Heart left ventricle (tissue), 16 donors: ENCODE data around the gene CCM2. TPM values are rescaled to one million over a fixed set of nuclear protein-coding genes. Genes with fewer than 3 reads are reported as not detected.

Experiments
- ATAC-seq, 4 donors: fragments of 200-7000 bp; cut with Tn5 transposase; one replicate each; pipeline ENCODE4 v1.9.1; 2020 to 2022; ENCODE audit warnings: moderate library complexity in 4 of 4, mild to moderate bottlenecking in 3 of 4, moderate number of reproducible peaks in 1 of 4
- DNase-seq, 5 donors: peaks; one replicate each; pipeline ENCODE4 v3.0.0-alpha.2; 2020
- H3K27ac ChIP-seq, 12 donors: fragments of 200-600 bp; sonication (generic) in 4 of 12; one replicate each; pipeline versions ENCODE4 v1.5.0 to v1.8.0; 2016 to 2022; ENCODE audit warnings: mild to moderate bottlenecking in 2 of 12
- H3K27me3 ChIP-seq, 9 donors: fragments of 200-600 bp; sonication (generic) in 2 of 9; one replicate each; pipeline versions ENCODE4 v1.5.1 to v1.8.0; 2016 to 2022; ENCODE audit warnings: mild to moderate bottlenecking in 3 of 9
- H3K36me3 ChIP-seq, 9 donors: fragments of 200-600 bp; sonication (generic) in 2 of 9; one replicate each; pipeline versions ENCODE4 v1.5.0 to v1.8.0; 2018 to 2022; ENCODE audit warnings: mild to moderate bottlenecking in 2 of 9
- H3K4me1 ChIP-seq, 12 donors: fragments of 200-600 bp; sonication (generic) in 4 of 12; one replicate each; pipeline versions ENCODE4 v1.5.0 to v1.8.0; 2016 to 2022; ENCODE audit warnings: mild to moderate bottlenecking in 3 of 12
- H3K4me3 ChIP-seq, 12 donors: fragments of 200-600 bp; sonication (generic) in 4 of 12; one replicate each; pipeline versions ENCODE4 v1.5.0 to v1.8.0; 2017 to 2022; ENCODE audit warnings: mild to moderate bottlenecking in 9 of 12, moderate library complexity in 4 of 12
- H3K9me3 ChIP-seq, 12 donors: fragments of 200-600 bp; sonication (generic) in 4 of 12; one replicate each; pipeline versions ENCODE4 v1.5.0 to v1.8.0; 2016 to 2022; ENCODE audit warnings: mild to moderate bottlenecking in 1 of 12
- CTCF ChIP-seq, 12 donors: fragments of 200-600 bp; sonication (generic) in 4 of 12; IDR thresholded peaks; one replicate each; pipeline versions ENCODE4 v1.5.0 to v1.8.0; 2018 to 2022; ENCODE audit warnings: antibody characterized with exemption in 12 of 12, mild to moderate bottlenecking in 5 of 12
- POLR2A ChIP-seq, 2 donors: fragments of 450-650 bp; IDR thresholded peaks; one replicate each; pipeline ENCODE4 v1.6.1; 2017; ENCODE audit warnings: antibody characterized with exemption in 2 of 2, mild to moderate bottlenecking in 2 of 2, moderate library complexity in 2 of 2
- WGBS, 4 donors: extraction: QIAGEN DNeasy Blood & Tissue Kit in 2 of 4; methylation state at CpG; one replicate each; pipeline versions ENCODE4 v1.1.5 to v1.1.7; 2013 to 2018; 5-methylcytosine and 5-hydroxymethylcytosine counted together
- intact Hi-C, 10 donors: fragments of 100-400 bp; cut with DNase I; formaldehyde crosslinking; loops; one replicate each; pipeline versions ENCODE4 v1.11.1 to v1.14.2; 2022
- polyA plus RNA-seq, 2 donors: library from polyadenylated mRNA; stranded (reverse); fragments of 200-250 nt; gene quantifications; one replicate each; pipeline ENCODE4 v1.2.3, GENCODE V29; 2013
- total RNA-seq, 9 donors: library from RNA; depleted of rRNA in 2 of 9; stranded (reverse); fragments of >200 nt in 2 of 9; fragmentation: NEBNext Ultra II Directional in 3 of 9; extraction: Animal tissue kit (Norgen Biotek cat#: 25700) in 3 of 9; gene quantifications; one replicate each; pipeline versions ENCODE4 v1.1.0 to v1.2.4, GENCODE V29; 2016 to 2023
- donor health status: ischemic (EF 13 %, LVEDD 7.1; RV severe dilation, severe dysfunction).
- donor health status: healthy with polysubstance abuse.
- donor health status: DM: no; HTN: yes; CAD: no.
- donor health status: DM: no; HTN: no; CAD: no.
- donor health status: ischemic (EF 25% LVEDD 6.9; RV normal size, moderate dysfunction).
- donor health status: ischemic (EF 25% LVEDD 5.7; RV mildly dilated, moderate dysfunction).
- donor health status: healthy.
- donor health status: DM: yes; HTN: yes; CAD: no.
- donor health status: ischemic (EF 35%, LVEDD 5.7; RV mildly dilated, moderate dysfunction).
- donor health status: nonischemic (EF 11% LVEDD 7.7; RV severe dilation, severe dysfunction).
- donor health status: DM: yes; HTN: yes; CAD: no.
- donor health status: PGD.
- donor health status: ischemic (EF 29% LVEDD 5.4; RV normal size, mild dysfunction).
- donor health status: nonischemic (EF 23%, LVEDD 6.1; RV moderate dilation, normal function).

The CCM2 gene
- total and polyA plus RNA-seq, 11 donors, result 24.7 to 68.2 (median 35.3) TPM

DNA sequence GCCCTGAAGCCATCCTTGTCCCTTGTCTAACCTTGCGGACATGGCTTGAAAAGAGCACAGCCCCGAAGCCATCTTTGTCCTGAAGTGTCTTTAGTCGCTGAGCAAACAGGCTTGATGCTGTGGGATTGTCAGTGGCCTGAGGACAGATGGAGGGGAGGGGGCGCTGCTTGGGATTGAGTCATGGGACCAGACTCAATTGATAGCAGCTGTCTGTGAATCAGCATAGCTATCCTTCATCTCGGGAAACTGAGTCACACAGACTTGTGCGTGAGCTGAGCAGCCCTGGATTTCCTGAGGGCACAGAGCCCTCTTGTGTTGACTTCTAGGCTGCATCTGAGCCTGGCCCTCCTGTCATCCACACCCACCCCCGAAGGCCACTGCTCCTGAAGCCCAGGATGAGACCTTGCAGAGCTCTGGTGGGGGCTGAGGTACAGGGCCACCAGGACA lies 35.6 kb upstream of the CCM2 start:
- Histone ChIP-seq H3K4me3 (no peak overlapping the region), H3K4me1 (peaks cover 0 to 15% (median 11%) of the 10 kb centered on the region in 12 donors), H3K36me3 (peaks cover 0 to 44% (median 0%) of the 10 kb centered on the region in 9 donors), H3K9me3 (no peaks in the 10 kb centered on the region), H3K27me3 (peaks cover 0 to 24% (median 6%) of the 10 kb centered on the region in 9 donors), H3K27ac (no peak overlapping the region)
- WGBS, 4 donors, result 65 to 80% (median 77%) methylated on average over 5 to 7 of the region's 7 CpGs
- DNase-seq, result no peak
- TF ChIP-seq CTCF (IDR thresholded peaks at IDR 0.05) (no peak), POLR2A (IDR thresholded peaks at IDR 0.05) (no peak)
- intact Hi-C loops, result no loop called here
- no peak for ATAC-seq

- no peak for DNase-seq
- no peak for ATAC-seq
Observed at GRCh38 chr7:44964831-44965440, 35.1 kb upstream of the CCM2 start.

DNA sequence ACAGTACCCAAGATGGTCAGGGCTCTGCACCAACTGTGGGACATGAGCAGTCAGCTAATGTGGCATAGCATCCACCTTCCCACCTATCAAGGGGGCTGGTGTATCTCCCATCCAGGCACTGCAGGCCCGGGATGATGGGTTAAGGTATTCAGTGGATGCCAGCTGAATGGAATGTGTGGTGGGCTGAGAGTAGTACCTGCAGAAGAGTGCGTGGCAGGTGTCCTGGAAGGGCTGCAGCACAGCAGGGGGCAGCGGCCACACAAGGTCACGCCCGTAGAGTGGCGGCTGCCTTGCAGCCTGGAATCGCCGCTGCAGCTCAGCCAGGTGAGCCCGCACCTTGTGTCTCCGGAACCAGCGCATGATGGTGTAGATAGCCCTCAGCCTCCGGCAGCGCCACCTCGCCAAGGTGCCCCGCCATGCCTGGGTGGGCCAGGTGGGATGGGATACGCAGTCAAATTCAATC lies 34.5 kb upstream of the CCM2 start:
- no peaks in the 10 kb centered on the region for H3K9me3 ChIP-seq
- TF ChIP-seq CTCF (IDR thresholded peaks at IDR 0.05), result no peak
- TF ChIP-seq POLR2A (IDR thresholded peaks at IDR 0.05), result no peak
- H3K27me3 ChIP-seq, result peaks cover 0 to 17% (median 6%) of the 10 kb centered on the region in 9 donors
- H3K36me3 ChIP-seq, result peaks cover 0 to 46% (median 0%) of the 10 kb centered on the region in 9 donors
- peaks cover 0 to 15% (median 10%) of the 10 kb centered on the region in 12 donors for H3K4me1 ChIP-seq
- intact Hi-C loops, result loop anchor here in 1 of 10 donors (5.0 kb wide), 1 partner anchor 152 kb away; no protein-coding TSS in a partner anchor
- H3K27ac ChIP-seq, result no peak overlapping the region
- H3K4me3 ChIP-seq, result no peak overlapping the region
- no peak for DNase-seq
- ATAC-seq, result no peak
- WGBS, 4 donors, result 92 to 99% (median 97%) methylated on average over 6 to 16 of the region's 16 CpGs

More at GRCh38 chr7:44964831-44965440, 35.1 kb upstream of the CCM2 start:
- Histone ChIP-seq H3K4me3 (no peak overlapping the region), H3K9me3 (no peaks in the 10 kb centered on the region), H3K4me1 (peaks cover 0 to 15% (median 10%) of the 10 kb centered on the region in 12 donors), H3K27ac (no peak overlapping the region), H3K27me3 (peaks cover 0 to 22% (median 6%) of the 10 kb centered on the region in 9 donors), H3K36me3 (peaks cover 0 to 46% (median 0%) of the 10 kb centered on the region in 9 donors)
- no peak for TF ChIP-seq CTCF (IDR thresholded peaks at IDR 0.05)
- no peak for TF ChIP-seq POLR2A (IDR thresholded peaks at IDR 0.05)
- intact Hi-C loops, result loop anchor here in 1 of 10 donors (5.0 kb wide), 1 partner anchor 152 kb away; no protein-coding TSS in a partner anchor
- 87 to 97% (median 96%) methylated on average over 6 to 13 of the region's 13 CpGs for WGBS, 4 donors

GRCh38 chr7:44965937-44966730 lies 33.9 kb upstream of the CCM2 start:
- peaks cover 0 to 48% (median 0%) of the 10 kb centered on the region in 9 donors for H3K36me3 ChIP-seq
- H3K27me3 ChIP-seq, result peaks cover 0 to 17% (median 6%) of the 10 kb centered on the region in 9 donors
- H3K9me3 ChIP-seq, result no peaks in the 10 kb centered on the region
- ATAC-seq (no peak), DNase-seq (no peak)
- TF ChIP-seq POLR2A (IDR thresholded peaks at IDR 0.05) (no peak), CTCF (IDR thresholded peaks at IDR 0.05) (no peak)
- intact Hi-C loops, result loop anchor here in 1 of 10 donors (5.0 kb wide), 1 partner anchor 151 kb away; no protein-coding TSS in a partner anchor
- no peak overlapping the region for H3K27ac ChIP-seq
- no peak overlapping the region for H3K4me3 ChIP-seq
- H3K4me1 ChIP-seq, result peaks cover 0 to 15% (median 10%) of the 10 kb centered on the region in 12 donors
- WGBS, 4 donors, result 92 to 95% (median 94%) methylated on average over 15 to 18 of the region's 18 CpGs
